ENCODE measurements around the gene KCNK1.

The KCNK1 gene

GRCh38 chr1:233640179-233640578, 26.3 kb downstream of the KCNK1 start:
- DNase-seq, result no peak

- DNase-seq, result no peak
Observed at GRCh38 chr1:233641029-233641428, 27.1 kb downstream of the KCNK1 start.

- DNase-seq, result no peak
Observed at GRCh38 chr1:233647073-233647472, 33.2 kb downstream of the KCNK1 start.

DNA sequence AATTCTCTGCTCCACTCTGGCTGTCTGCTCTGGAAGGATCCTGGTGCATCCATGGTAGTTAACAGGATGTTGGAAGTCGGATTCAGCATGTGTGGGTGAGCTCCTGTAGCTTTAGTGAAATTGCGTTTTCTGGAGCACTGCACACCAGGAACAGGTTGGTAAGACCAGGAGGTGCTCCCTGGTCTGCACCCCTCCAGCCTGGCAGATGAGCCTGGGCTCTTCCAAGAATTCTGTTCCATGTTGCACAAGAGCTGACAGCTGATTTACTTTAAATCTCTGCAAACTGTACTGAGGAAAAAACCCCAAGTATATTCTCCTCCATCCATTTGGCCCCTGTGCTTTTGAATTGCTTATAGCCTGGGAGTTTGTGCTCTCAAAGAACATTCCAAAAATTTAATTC, 33.7 kb downstream of the KCNK1 start:
- DNase-seq, result no peak

DNA sequence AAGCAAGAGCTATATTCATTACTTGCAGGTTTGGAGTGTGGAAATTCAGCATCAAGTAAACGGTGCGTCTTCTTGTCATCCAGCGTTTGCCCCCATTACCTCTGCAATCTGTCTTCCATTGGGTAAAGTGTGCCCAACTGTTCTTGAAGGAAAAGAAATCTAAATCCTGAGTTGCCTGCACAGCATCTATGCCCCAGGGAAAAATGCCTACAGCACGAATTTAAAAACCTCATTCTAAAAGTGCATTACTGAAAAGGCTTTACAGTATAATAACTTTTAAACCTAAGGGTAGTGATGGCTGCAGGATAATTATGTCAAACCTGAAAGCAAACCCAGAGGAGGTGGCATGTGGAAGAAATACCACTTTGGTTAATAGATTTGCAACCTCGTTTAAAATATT, 37.2 kb downstream of the KCNK1 start:
- no peak for DNase-seq

GRCh38 chr1:233651563-233652233, 37.8 kb downstream of the KCNK1 start:
- DNase-seq, result no peak

DNA sequence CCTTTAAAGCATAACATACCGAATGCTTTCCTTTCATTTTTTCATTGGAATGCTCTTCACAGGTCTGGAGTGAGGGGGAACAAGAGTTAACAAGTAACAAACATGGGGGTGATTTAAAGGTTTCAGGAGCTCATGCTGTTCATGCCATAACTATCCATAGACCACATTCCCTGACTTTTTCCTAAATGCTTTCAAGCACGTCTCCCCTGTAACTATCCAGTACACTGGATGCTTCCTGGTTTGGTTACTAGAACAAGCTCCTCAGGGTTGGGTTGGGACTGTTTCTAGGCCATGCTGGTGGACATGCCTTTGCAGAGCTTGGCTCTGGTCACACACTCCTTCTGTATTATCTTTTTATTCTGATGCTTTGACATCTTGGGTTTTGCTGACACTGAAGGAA, 38.6 kb downstream of the KCNK1 start:
- no peak for DNase-seq

DNA sequence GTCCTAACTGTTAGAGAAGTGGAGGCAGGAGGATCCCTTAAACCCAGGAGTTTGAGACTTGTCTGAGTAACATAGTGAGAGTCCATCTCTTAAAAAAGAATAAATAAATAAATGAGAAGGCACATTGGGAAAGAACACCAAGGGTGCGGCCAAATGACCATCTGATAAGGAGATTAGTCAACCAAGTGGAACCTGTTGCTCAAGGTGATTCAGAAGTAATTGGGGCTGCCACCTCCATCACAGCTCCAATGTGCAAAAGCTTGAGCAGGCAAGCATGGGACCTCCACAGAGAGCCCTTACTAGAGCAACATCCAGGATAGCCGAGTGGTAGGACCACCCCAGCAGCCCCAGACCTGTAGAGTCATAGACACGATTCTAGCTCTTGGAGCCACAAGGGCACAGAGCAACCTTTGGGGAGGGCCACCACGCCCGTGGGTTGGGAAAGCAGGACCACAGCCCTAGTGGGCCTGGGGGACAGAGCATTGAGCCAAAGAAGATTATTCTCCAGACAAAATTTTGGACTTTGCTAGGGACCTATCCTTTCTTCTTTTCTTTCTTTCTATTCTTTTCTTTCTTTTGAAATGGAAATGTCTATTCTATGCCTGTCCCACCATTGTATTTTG, 40.9 kb downstream of the KCNK1 start:
- no peak for DNase-seq

- no peak for DNase-seq
Observed at GRCh38 chr1:233655301-233655740, 41.4 kb downstream of the KCNK1 start.

GRCh38 chr1:233656032-233656635, 42.2 kb downstream of the KCNK1 start:
- DNase-seq, result no peak

- DNase-seq, result no peak
Observed at GRCh38 chr1:233656687-233657086, 42.8 kb downstream of the KCNK1 start.

DNA sequence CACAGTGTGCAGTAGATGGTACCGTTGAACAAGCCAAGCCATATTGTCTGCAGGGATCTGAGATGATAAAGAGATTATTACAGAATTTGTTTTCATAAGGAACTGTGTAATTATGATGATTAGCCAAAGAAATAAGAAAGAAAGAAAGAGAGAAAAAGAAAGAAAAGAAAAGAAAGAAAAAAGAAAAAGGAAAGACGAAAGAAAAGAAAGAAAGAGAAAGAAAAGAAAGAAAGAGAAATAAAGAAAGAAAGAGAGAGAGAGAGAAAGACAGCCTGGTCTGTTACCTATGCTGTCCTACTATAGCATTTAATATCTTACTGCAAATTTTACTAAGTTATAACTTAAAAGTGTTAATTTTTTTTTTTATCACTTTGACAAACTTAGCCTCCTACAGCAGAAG, 43.6 kb downstream of the KCNK1 start:
- DNase-seq, result no peak

- no peak for DNase-seq
Observed at GRCh38 chr1:233659495-233659894, 45.6 kb downstream of the KCNK1 start.

DNA sequence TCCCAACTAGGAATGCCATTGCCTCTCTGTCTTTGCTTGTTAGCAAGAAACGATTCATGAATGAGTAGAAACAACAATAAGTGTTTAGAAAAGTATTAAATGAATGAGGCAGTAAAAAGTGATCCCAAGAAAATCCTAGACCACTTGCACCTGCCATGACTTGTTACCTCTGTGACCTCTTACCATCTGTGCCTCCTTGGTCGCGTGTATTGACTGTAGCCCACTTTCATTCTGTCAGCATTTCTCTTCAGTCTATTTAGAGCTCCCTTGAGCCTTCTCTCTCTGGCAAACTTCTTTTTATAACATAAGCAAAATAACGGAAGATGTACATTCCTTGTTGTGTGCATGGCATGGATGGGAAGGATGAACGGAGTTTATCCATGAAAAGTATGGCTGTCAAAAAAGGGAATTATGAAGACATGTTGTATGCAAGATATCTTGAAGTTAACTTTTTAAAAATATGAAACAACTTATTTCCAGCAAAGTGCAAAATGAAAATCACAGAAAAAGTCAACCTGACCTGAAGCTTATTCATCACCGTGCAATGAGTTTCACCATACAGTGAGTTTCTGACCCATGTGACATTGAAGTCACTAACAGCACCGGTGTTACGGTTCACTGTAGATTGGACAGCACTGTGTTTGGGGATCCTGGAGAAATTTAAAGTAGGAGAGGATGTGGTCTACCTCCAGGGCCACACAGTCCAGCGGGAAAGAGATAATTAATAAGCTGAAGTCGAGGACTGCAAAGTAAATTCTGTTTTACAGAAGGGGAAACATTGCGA, 47.7 kb downstream of the KCNK1 start:
- no peak for DNase-seq

GRCh38 chr1:233662575-233663304, 48.8 kb downstream of the KCNK1 start:
- no peak for DNase-seq

DNA sequence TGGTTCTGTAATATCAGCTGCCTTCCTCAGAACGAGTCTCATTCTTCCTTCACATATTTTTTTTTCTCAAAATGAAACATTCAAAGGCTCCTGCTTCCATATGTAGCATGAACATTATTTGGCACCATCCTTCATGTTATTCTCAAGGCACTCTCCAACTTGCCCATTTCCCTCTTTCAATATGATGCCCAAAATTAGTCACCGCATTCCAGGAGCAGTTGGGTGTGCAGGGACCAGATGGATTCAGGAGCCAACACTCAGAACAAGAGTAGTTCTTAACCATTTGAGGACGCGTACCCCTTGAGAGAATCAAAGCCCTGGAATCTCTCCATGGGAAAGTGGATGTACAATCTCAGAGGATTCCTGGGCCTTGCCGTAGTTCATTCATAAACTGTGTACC, 50.3 kb downstream of the KCNK1 start:
- DNase-seq, result no peak

DNA sequence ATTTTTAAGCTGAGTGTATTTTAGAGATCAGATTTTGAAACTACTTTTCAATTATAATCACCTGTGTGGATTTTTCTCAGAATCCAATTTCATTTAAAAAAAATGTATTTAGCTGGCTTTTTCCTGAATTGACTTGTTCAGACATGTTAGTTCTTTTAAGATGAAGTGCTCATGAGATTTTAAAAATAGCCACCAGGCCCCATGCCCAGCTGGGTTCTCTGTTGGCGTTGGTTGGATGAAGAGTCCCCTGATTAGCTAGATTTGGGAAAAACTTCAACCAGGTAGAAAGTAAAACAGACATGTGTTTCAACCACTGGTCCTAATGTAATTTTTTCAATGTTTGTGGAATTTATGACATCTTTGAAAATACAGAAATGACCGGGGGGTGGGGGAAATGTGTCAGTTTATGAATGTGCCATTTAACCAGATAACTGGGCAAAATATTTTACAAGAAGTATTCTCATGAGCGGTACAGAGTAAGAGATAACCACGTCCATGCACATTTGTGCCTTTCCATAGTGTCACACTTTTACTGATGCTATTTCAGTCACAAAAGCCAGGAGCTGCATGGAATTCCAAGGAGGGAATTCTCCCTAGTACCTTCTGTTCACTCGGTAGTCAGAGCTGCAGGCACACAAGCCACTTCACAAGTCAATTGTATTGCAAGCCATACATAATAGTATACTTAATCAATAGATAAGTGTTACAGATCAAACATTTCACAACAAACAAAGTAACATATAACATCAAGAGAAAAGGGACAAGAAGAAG, 51.1 kb downstream of the KCNK1 start:
- DNase-seq, result no peak

DNA sequence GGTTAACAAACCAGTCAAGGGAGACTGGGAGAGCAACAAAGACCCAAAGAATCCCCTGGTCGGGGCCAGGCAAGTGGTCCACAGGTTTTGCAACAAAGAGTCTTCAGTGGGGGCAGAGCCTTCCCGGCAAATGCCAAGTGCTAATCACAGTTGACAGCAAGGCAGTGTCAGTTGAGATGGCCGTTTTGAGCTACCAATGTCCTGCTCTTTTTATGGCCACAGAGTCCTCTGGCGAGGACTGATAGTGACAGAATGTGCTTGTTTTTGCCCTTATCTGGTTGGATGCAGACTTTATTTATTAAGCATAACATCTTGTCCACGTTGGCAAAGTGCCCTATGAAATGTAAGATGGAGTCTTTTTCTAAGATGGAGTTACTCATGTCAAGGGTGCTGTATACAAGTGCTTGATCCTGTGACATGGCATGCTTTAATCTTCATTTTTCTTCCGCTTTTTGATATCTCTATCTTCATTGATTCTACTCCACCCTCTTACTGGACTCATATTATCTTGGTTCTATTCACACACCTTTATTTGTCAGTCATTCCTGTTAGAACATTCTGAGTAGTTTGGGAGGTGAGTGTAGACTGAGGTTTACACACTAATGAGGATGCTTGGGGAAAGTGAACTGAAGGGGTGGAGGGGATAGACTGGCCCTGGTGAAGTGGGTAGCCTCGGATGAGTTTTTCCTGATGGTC, 51.8 kb downstream of the KCNK1 start:
- no peak for DNase-seq

- DNase-seq, result no peak
Observed at GRCh38 chr1:233667741-233668140, 53.8 kb downstream of the KCNK1 start.

DNA sequence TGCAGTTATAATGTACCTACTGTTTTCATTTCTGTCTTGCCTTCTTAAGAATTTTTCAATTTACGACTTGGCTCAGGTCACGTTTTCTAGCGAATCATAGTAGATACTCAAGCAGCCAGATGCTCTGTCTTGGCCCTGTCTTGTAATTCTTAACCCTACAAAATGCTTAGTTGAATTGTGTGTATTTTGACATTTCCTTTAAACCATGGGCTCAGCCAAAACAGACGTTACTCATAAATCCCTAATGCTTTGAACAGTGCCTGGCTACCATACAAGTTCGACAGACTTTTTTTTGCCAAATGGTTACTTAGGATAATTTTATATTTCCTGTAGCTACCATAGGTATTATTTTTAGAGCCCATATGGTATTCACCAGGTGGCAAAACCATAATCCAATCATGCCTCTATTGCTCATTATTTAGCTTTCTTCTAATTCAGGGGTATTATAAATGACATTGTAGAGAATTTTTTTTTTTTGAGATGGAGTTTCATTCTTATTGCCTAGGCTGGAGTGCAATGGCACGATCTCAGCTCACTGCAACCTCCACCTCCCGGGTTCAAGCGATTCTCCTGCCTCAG, 54.3 kb downstream of the KCNK1 start:
- no peak for DNase-seq

DNA sequence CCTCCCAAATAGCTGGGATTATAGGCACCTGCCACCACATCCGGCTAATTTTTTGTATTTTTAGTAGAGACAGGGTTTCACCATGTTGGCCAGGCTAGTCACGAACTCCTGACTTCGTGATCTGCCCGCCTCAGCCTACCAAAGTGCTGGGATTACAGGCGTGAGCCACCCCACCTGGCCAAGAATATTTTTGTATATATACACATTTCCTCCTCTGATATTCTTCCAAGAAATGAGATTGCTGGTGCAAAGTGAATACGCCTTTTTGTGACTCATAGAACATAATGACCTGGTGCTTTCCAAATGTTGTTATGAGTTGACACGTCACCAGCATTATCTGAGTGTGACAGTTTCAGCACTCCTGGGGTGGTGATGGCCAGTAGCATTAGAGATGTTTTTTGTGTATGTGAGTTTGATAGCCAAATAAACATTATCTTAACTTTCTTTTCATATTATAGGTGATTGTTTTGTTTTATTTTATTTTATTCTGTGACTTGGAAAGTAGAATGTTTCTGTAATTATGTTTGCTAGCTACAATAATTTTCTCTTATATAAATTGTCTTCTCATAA, 54.9 kb downstream of the KCNK1 start:
- no peak for DNase-seq

Measured in inflammatory macrophage (primary cell).